Neuronal stem cell (in vitro differentiated cells): ENCODE data around the gene CRYBA1.

Experiments
- DNase-seq: peaks from one replicate; pipeline ENCODE4 v3.0.0-alpha.2; 2013; ENCODE audit warnings: low spot score
- H2AFZ ChIP-seq: one replicate; pipeline ENCODE4 v1.6.1; 2013; ENCODE audit warnings: mild to moderate bottlenecking, low read length, inconsistent platforms
- H2AK5ac ChIP-seq: 2 replicates; pipeline ENCODE4 v1.6.1; 2013; ENCODE audit warnings: low read depth, mild to moderate bottlenecking, inconsistent platforms, low read length, moderate library complexity, mixed read lengths
- H2BK120ac ChIP-seq: 2 replicates; pipeline ENCODE4 v1.6.1; 2013; ENCODE audit warnings: low read depth, mild to moderate bottlenecking, inconsistent platforms, low read length, moderate library complexity, mixed read lengths
- H2BK12ac ChIP-seq: one replicate; pipeline ENCODE4 v1.6.1; 2013; ENCODE audit warnings: low read length, inconsistent platforms
- H2BK15ac ChIP-seq: 2 replicates; pipeline ENCODE4 v1.6.1; 2013; ENCODE audit warnings: mild to moderate bottlenecking, low read length, inconsistent platforms, mixed read lengths
- H2BK5ac ChIP-seq: one replicate; pipeline ENCODE4 v1.6.1; 2013; ENCODE audit warnings: inconsistent platforms, mild to moderate bottlenecking, low read length, moderate library complexity
- H3K14ac ChIP-seq: one replicate; pipeline ENCODE4 v1.6.1; 2013; ENCODE audit warnings: low read length, inconsistent platforms
- H3K18ac ChIP-seq: 2 replicates; pipeline ENCODE4 v1.6.1; 2013; ENCODE audit warnings: low read length, inconsistent platforms
- H3K23ac ChIP-seq: 2 replicates; pipeline ENCODE4 v1.6.1; 2013; ENCODE audit warnings: low read depth, mild to moderate bottlenecking, mixed read lengths, low read length, inconsistent platforms; ENCODE audit not compliant: poor library complexity
- H3K27ac ChIP-seq: replicated peaks from 3 replicates; pipeline ENCODE4 v1.5.1; 2013; ENCODE audit warnings: low read length, inconsistent platforms
- H3K27me3 ChIP-seq, 3 experiments: 2 replicates each; pipeline ENCODE4 v1.6.1; 2013; ENCODE audit warnings: low read length in 3 of 3, mild to moderate bottlenecking in 2 of 3, inconsistent platforms in 1 of 3, low read depth in 1 of 3, mixed read lengths in 1 of 3, moderate library complexity in 1 of 3; ENCODE audit not compliant: control insufficient read depth in 3 of 3, insufficient read depth in 3 of 3
- H3K36me3 ChIP-seq, 2 donors: replicated peaks in 1 of 2; 2 replicates each; pipeline ENCODE4 v1.6.1; 2013; ENCODE audit warnings: low read length in 2 of 2; ENCODE audit not compliant: control insufficient read depth in 2 of 2, insufficient read depth in 2 of 2
- H3K4ac ChIP-seq: 2 replicates; pipeline ENCODE4 v1.6.1; 2013; ENCODE audit warnings: inconsistent platforms, mild to moderate bottlenecking, low read length, moderate library complexity
- H3K4me1 ChIP-seq, 2 donors: 1 replicate in 1 of 2; 2 replicates in 1 of 2; pipeline ENCODE4 v1.6.1; 2013; ENCODE audit warnings: low read length in 2 of 2, low read depth in 1 of 2; ENCODE audit not compliant: control insufficient read depth in 2 of 2, insufficient read depth in 1 of 2
- H3K4me2 ChIP-seq: one replicate; pipeline ENCODE4 v1.6.1; 2013; ENCODE audit warnings: mild to moderate bottlenecking, low read length, inconsistent platforms; ENCODE audit not compliant: insufficient read depth, poor library complexity, severe bottlenecking
- H3K4me3 ChIP-seq, 2 donors: 2 replicates each; pipeline ENCODE4 v1.5.1; 2013; ENCODE audit warnings: low read length in 2 of 2, mild to moderate bottlenecking in 2 of 2, inconsistent platforms in 1 of 2, moderate library complexity in 1 of 2
- H3K79me1 ChIP-seq: one replicate; pipeline ENCODE4 v1.6.1; 2013; ENCODE audit warnings: low read depth, mild to moderate bottlenecking, inconsistent platforms, low read length, moderate library complexity
- H3K9ac ChIP-seq: one replicate; pipeline ENCODE4 v1.6.1; 2013; ENCODE audit warnings: mild to moderate bottlenecking, low read depth, low read length, inconsistent platforms; ENCODE audit not compliant: poor library complexity
- H3K9me3 ChIP-seq, 2 donors: replicated peaks in 1 of 2; 2 replicates each; pipeline versions ENCODE3 to v1.6.1; 2013; ENCODE audit warnings: low read length in 2 of 2, mild to moderate bottlenecking in 2 of 2, inconsistent platforms in 1 of 2, low read depth in 1 of 2, mixed read lengths in 1 of 2, moderate library complexity in 1 of 2; ENCODE audit not compliant: control insufficient read depth in 2 of 2, insufficient read depth in 1 of 2
- H4K8ac ChIP-seq: one replicate; pipeline ENCODE4 v1.6.1; 2013; ENCODE audit warnings: low read depth, mild to moderate bottlenecking, inconsistent platforms, low read length, moderate library complexity
- H4K91ac ChIP-seq: one replicate; pipeline ENCODE4 v1.6.1; 2013; ENCODE audit warnings: low read length, low read depth, mild to moderate bottlenecking, inconsistent platforms; ENCODE audit not compliant: poor library complexity
- WGBS, 2 donors: extraction: QIAGEN DNeasy Blood & Tissue Kit; methylation state at CpG; one replicate each; pipeline ENCODE4 v1.1.7; 2013; ENCODE audit warnings: missing lambda C conversion rate in 2 of 2, mixed read lengths in 1 of 2; ENCODE audit not compliant: insufficient read length in 2 of 2, insufficient replicate concordance in 1 of 2; ENCODE audit errors: extremely low coverage in 2 of 2; 5-methylcytosine and 5-hydroxymethylcytosine counted together

Gene CRYBA1

DNA sequence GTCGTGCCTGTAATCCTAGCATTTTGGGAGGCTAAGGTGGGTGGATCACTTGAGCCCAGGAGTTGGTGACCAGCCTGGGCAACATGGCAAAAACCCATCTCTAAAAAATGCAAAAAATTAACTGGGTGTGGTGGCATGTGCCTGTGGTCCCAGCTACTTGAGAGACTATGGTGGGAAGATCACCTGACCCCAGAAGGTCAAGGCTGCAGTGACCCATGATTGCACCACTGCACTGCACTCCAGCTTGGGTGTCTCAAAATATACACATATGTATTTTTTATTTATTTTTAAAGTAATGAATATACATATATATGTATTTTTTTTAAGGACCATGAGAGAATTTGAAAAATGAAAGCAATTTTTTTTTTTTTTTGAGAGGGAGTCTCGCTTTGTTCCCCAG, 52.4 kb downstream of the CRYBA1 start:
- no peak overlapping the region for H3K4me3 ChIP-seq
- WGBS, 2 donors, result no CpG with 5 or more reads among the region's 2 CpGs
- H3K4ac ChIP-seq, result no peak overlapping the region
- no peak overlapping the region for H2AK5ac ChIP-seq
- no peaks in the 10 kb centered on the region for H3K36me3 ChIP-seq
- H3K79me1 ChIP-seq, result no peaks in the 10 kb centered on the region
- H2BK120ac ChIP-seq, result no peak overlapping the region
- H2BK12ac ChIP-seq, result no peak overlapping the region
- H3K9ac ChIP-seq, result no peak overlapping the region
- no peak overlapping the region for H3K14ac ChIP-seq
- H2BK15ac ChIP-seq, result no peak overlapping the region
- no peak overlapping the region for H3K4me2 ChIP-seq
- no peaks in the 10 kb centered on the region for H3K4me1 ChIP-seq
- no peak overlapping the region for H2AFZ ChIP-seq
- no peak overlapping the region for H3K27ac ChIP-seq
- H2BK5ac ChIP-seq, result no peak overlapping the region
- no peaks in the 10 kb centered on the region for H3K9me3 ChIP-seq
- H4K91ac ChIP-seq, result no peak overlapping the region
- no peak overlapping the region for H3K23ac ChIP-seq
- no peak for DNase-seq
- H4K8ac ChIP-seq, result no peak overlapping the region
- no peak overlapping the region for H3K18ac ChIP-seq
- no peaks in the 10 kb centered on the region for H3K27me3 ChIP-seq

DNA sequence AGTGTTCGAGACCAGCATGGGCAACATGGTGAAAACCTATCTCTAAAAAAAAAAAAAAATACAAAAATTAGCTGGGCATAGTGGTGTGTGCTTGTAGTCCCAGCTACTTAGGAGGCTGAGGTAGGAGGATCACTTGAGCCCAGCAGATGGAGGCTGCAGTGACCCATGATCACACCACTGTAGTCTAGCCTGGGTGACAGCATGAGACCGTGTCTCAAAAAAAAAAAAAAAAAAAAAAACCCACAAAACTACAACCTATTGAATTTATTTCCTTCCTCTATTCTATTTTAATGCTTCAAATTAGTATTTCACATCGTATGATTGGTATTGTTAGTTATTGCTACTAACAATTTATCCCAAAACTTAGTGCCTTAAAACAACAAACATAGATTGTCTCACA, 56.7 kb downstream of the CRYBA1 start:
- Histone ChIP-seq H3K14ac (no peak overlapping the region), H3K18ac (no peak overlapping the region)
- no CpG with 5 or more reads among the region's 3 CpGs for WGBS, 2 donors

More for the DNA sequence above, 56.7 kb downstream of the CRYBA1 start:
- Histone ChIP-seq H3K36me3 (no peaks in the 10 kb centered on the region), H3K27ac (no peak overlapping the region), H2AK5ac (no peak overlapping the region), H3K4ac (no peak overlapping the region), H3K4me1 (no peaks in the 10 kb centered on the region), H3K4me2 (no peak overlapping the region), H3K9me3 (no peaks in the 10 kb centered on the region), H3K9ac (no peak overlapping the region), H4K8ac (no peak overlapping the region), H4K91ac (no peak overlapping the region), H3K27me3 (no peaks in the 10 kb centered on the region), H3K23ac (no peak overlapping the region), H3K79me1 (no peaks in the 10 kb centered on the region), H2BK5ac (no peak overlapping the region), H2BK120ac (no peak overlapping the region), H2BK15ac (no peak overlapping the region), H2BK12ac (no peak overlapping the region), H3K4me3 (no peak overlapping the region), H2AFZ (no peak overlapping the region)
- no peak for DNase-seq
